Measurements from ENCODE around the gene SNX8.

DNA sequence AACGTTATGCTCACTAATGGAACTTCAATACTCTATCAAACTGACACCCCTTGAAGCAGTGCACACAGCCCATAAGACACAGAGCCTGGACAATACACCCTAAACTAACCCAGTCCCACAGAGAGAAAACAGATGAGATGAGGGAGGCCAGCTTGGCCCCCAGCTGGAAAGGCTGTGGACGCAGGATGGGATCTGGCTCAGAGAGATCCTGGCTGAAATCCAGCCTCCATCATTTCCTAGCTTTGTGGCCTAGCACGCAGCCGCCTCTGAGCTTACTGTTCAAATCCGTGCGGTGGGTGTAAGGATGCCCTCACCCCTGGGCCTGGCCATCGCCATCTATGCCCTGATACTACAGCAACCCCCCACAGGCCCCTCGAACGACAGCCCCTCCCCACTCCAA, 32.7 kb downstream of the SNX8 start:
- TF ChIP-seq EZH2phosphoT487 (IDR thresholded peaks at IDR 0.05; ENCODE audit: low read depth, severe bottlenecking, unreplicated experiment) (no peak), CTCF (IDR thresholded peaks at IDR 0.05; ENCODE audit: poor library complexity) (no peak), EZH2 (IDR thresholded peaks at IDR 0.05; ENCODE audit: borderline replicate concordance) (no peak)

Data from hepatocyte (in vitro differentiated cells).